HL-60 (cell line): ENCODE data around the gene SASH3.

ENCODE experiments used
- DNase-seq, 2 experiments: peaks; one replicate each; pipeline ENCODE4 v3.0.0-alpha.2; 2010 to 2020; ENCODE audit warnings: low read depth in 1 of 2, low spot score in 1 of 2
- H3K27ac ChIP-seq: fragments of 250-450 bp; sonication (Bioruptor Pico); replicated peaks from 2 replicates; pipeline ENCODE4 v1.5.1; 2020; ENCODE audit warnings: mild to moderate bottlenecking, moderate library complexity
- H3K27me3 ChIP-seq: fragments of 250-450 bp; sonication (Bioruptor Pico); 2 replicates; pipeline ENCODE4 v1.5.1; 2021; ENCODE audit warnings: mild to moderate bottlenecking, moderate library complexity; ENCODE audit not compliant: insufficient read depth, poor library complexity, severe bottlenecking
- H3K4me3 ChIP-seq: replicated peaks from 2 replicates; pipeline ENCODE4 v1.5.1; 2011; ENCODE audit warnings: mild to moderate bottlenecking, control low read depth, low read length; ENCODE audit not compliant: insufficient read depth
- GABPA ChIP-seq: IDR thresholded peaks from 2 replicates; pipeline ENCODE4 v1.6.1; 2012; ENCODE audit warnings: low read depth
- POLR2AphosphoS5 ChIP-seq: IDR thresholded peaks from 2 replicates; pipeline ENCODE4 v1.6.1; 2012; ENCODE audit warnings: low read depth
- SPI1 ChIP-seq: IDR thresholded peaks from 2 replicates; pipeline ENCODE4 v1.6.1; 2012; ENCODE audit warnings: low read depth, mild to moderate bottlenecking, borderline replicate concordance
- TF ChIP-seq, protein P1 (sequence below): IDR thresholded peaks from one replicate; pipeline ENCODE4 v1.5.1; 2011; ENCODE audit warnings: low read length, control low read depth, inconsistent platforms; ENCODE audit not compliant: insufficient read depth
- TF ChIP-seq, protein P2 (sequence below): IDR thresholded peaks from 2 replicates; pipeline ENCODE4 v1.6.1; 2012; ENCODE audit warnings: low read depth; ENCODE audit not compliant: insufficient replicate concordance

SASH3 gene

GRCh38 chrX:129818123-129818522 lies 38.4 kb downstream of the SASH3 start:
- Histone ChIP-seq H3K4me3 (no peak overlapping the region), H3K27ac (no peak overlapping the region), H3K27me3 (no peaks in the 10 kb centered on the region)
- no peak for DNase-seq
- TF ChIP-seq POLR2AphosphoS5 (no peak), SPI1 (no peak), GABPA (no peak)
- TF ChIP-seq, protein P1, sequence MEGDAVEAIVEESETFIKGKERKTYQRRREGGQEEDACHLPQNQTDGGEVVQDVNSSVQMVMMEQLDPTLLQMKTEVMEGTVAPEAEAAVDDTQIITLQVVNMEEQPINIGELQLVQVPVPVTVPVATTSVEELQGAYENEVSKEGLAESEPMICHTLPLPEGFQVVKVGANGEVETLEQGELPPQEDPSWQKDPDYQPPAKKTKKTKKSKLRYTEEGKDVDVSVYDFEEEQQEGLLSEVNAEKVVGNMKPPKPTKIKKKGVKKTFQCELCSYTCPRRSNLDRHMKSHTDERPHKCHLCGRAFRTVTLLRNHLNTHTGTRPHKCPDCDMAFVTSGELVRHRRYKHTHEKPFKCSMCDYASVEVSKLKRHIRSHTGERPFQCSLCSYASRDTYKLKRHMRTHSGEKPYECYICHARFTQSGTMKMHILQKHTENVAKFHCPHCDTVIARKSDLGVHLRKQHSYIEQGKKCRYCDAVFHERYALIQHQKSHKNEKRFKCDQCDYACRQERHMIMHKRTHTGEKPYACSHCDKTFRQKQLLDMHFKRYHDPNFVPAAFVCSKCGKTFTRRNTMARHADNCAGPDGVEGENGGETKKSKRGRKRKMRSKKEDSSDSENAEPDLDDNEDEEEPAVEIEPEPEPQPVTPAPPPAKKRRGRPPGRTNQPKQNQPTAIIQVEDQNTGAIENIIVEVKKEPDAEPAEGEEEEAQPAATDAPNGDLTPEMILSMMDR: no peak
- TF ChIP-seq, protein P2, sequence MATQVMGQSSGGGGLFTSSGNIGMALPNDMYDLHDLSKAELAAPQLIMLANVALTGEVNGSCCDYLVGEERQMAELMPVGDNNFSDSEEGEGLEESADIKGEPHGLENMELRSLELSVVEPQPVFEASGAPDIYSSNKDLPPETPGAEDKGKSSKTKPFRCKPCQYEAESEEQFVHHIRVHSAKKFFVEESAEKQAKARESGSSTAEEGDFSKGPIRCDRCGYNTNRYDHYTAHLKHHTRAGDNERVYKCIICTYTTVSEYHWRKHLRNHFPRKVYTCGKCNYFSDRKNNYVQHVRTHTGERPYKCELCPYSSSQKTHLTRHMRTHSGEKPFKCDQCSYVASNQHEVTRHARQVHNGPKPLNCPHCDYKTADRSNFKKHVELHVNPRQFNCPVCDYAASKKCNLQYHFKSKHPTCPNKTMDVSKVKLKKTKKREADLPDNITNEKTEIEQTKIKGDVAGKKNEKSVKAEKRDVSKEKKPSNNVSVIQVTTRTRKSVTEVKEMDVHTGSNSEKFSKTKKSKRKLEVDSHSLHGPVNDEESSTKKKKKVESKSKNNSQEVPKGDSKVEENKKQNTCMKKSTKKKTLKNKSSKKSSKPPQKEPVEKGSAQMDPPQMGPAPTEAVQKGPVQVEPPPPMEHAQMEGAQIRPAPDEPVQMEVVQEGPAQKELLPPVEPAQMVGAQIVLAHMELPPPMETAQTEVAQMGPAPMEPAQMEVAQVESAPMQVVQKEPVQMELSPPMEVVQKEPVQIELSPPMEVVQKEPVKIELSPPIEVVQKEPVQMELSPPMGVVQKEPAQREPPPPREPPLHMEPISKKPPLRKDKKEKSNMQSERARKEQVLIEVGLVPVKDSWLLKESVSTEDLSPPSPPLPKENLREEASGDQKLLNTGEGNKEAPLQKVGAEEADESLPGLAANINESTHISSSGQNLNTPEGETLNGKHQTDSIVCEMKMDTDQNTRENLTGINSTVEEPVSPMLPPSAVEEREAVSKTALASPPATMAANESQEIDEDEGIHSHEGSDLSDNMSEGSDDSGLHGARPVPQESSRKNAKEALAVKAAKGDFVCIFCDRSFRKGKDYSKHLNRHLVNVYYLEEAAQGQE: no peak

GRCh38 chrX:129823115-129823514 lies 43.4 kb downstream of the SASH3 start:
- Histone ChIP-seq H3K4me3 (no peak overlapping the region), H3K27ac (peak overlapping the region; percentile 42; the same call in 1 of the 2 replicates), H3K27me3 (no peaks in the 10 kb centered on the region)
- TF ChIP-seq GABPA (no peak), POLR2AphosphoS5 (no peak), SPI1 (no peak)
- TF ChIP-seq, protein P1: no peak
- TF ChIP-seq, protein P2: no peak
- DNase-seq: peak in 1 of 2 experiments; percentile 58

DNA sequence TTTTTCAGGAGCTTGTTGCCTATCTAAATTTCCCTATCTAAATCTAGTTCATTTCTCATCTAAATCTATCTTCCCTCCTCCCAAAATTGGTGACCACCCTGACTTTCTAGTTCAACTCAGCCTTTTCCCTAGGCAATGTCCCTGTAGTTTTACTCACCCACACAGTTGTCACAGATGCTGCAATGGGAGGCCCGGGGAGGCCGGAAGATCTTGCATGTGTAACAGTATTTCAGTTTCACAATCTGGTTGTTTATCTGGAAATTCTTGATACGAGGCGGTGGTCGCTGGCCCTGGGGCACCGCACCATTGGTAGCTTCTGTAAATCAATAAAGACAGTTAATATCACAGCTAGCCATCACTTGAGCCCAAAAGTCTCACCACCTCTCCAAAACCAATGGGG lies 43.8 kb downstream of the SASH3 start:
- DNase-seq: peak in 1 of 2 experiments; percentile 37
- H3K27me3 ChIP-seq: no peaks in the 10 kb centered on the region

More for the DNA sequence above, 43.8 kb downstream of the SASH3 start:
- no peak overlapping the region for H3K4me3 ChIP-seq
- H3K27ac ChIP-seq: peak overlapping the region; percentile 42; the same call in 1 of the 2 replicates
- TF ChIP-seq, protein P1: no peak
- TF ChIP-seq, protein P2: no peak
- no peak for TF ChIP-seq SPI1
- TF ChIP-seq POLR2AphosphoS5: no peak
- no peak for TF ChIP-seq GABPA
